GM12874 (cell line): Measurements from ENCODE around the gene PKHD1.

Experiments used
- CTCF ChIP-seq: IDR thresholded peaks from 2 replicates; pipeline ENCODE4 v1.5.1; 2011; ENCODE audit warnings: low read depth, mild to moderate bottlenecking, control low read depth, low read length, moderate library complexity; ENCODE audit not compliant: insufficient read depth

PKHD1 gene

GRCh38 chr6:51678905-51679620, 408.4 kb downstream of the PKHD1 start:
- no peak for TF ChIP-seq CTCF

- TF ChIP-seq CTCF = no peak
Observed at GRCh38 chr6:51678274-51678673, 409.1 kb downstream of the PKHD1 start.

- no peak for TF ChIP-seq CTCF
Observed at GRCh38 chr6:51675922-51676275, 411.5 kb downstream of the PKHD1 start.

- TF ChIP-seq CTCF = no peak
Observed at GRCh38 chr6:51675020-51675921, 412.1 kb downstream of the PKHD1 start.

GRCh38 chr6:51663525-51663924, 423.9 kb downstream of the PKHD1 start:
- TF ChIP-seq CTCF = no peak

- no peak for TF ChIP-seq CTCF
Observed at GRCh38 chr6:51660767-51661166, 426.6 kb downstream of the PKHD1 start.

GRCh38 chr6:51657491-51657890, 429.9 kb downstream of the PKHD1 start:
- TF ChIP-seq CTCF = no peak
